ENCODE data around the gene SYNJ2.

Gene SYNJ2

DNA sequence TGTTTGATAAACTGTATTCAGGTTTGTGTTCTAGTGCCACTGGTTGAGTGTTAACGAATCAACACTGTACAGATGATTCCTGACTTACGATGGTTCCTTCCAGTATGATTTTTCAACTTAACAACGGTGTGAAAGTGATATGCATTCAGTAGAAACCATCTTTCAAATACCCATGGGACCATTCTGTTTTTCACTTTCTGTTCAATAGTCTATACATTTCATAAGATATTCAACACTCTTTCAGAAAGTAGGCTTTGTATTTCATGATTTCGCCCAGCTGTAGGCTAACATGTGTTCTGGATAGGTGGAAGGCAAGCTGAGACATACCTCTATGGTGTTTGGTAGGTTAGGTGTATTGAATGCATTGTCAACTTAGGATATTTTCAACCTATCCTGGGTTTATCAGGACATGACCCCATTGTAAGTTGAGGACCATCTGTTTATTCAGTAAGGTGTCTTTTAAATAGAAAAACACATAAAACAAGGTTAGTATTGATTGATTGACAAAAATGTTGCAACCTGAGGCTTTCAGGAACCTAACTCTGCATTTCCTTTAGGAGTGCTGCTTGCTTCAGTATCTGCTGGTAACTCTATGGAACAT is 32.3 kb downstream of the SYNJ2 start:
- DNase-seq (ENCODE audit: low spot score) = no peak

- no peak for DNase-seq (ENCODE audit: low spot score)
These were observed 33.0 kb downstream of the SYNJ2 start for GRCh38 chr6:158014505-158015187.

DNA sequence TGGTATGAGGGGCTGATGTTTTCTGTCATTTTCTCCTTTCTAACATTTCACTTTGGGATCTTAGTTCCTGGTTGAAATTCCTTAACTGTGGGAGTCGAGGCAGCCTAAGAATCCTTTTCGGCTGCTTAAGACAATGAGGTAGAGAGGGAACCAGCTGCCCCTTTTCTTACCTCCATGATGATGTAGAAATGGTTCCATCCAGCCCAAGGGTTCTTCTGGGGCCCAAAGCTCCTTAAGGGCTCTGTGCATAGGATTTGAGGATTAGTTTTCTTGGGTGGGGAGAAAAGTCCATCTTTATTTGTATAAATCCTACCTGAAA is 33.5 kb downstream of the SYNJ2 start:
- no peak for DNase-seq (ENCODE audit: low spot score)

DNA sequence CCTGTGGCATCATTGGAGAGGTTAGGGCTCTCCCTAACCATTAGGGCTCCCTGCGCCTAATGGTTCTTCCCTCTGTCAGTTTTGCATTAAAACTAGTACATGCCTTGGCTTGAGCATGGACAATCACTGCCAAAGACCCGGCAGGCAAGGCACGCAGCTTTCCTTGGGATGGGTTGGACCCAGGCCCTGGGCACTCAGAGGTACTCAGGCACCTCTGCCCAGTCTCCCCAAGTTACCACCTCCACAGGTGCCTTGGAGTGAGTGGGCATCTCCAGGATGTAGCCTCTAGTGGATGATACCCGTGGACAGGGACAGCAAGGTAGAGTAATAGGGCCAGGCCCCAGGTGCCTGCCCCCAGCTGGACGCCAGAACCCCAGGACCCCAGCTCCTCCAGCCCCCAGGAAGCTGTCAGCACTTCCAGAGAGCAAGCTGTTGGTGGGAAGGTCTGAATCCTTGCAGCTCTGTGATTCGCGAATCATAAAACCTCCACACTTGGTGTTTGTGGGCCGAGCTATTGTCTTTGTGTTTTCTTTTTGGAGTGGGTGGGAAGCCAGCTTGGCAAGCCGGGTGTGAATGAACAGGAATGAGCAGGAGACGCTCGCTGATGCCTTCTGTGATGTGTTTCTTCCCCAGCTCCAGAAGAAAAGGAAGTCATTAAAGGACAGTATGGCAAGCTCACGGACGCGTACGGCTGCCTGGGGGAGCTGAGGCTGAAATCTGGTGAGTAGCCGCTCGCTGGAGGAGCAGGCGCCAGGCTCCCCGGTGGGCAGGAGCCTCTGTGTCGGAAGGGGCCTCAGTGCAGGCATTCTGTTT is 35.1 kb downstream of the SYNJ2 start:
- DNase-seq (ENCODE audit: low spot score) = no peak

DNA sequence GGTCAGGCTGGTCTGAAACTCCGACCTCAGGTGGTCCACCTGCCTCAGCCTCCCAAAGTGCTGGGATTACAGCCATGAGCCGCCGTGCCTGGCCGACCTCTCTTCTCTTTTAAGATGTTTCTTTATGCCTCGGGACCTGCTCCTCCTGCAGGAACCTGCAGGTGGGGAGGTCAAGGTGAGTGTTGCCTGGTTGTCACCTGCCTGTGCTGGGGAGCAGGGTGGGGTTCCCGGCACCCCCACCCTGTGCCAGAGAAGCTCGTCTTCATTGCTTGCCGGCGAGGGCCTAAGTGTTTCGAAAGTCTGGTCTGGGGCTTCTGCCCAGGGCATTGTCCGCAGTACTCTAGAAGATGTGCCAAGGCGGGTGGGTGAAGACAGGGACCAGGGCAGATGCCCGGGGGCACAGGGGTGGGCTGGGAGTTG is 36.0 kb downstream of the SYNJ2 start:
- no peak for DNase-seq (ENCODE audit: low spot score)

GRCh38 chr6:158018041-158018771 is 36.5 kb downstream of the SYNJ2 start:
- no peak for DNase-seq (ENCODE audit: low spot score)

GRCh38 chr6:158018851-158019361 is 37.2 kb downstream of the SYNJ2 start:
- no peak for DNase-seq (ENCODE audit: low spot score)

DNA sequence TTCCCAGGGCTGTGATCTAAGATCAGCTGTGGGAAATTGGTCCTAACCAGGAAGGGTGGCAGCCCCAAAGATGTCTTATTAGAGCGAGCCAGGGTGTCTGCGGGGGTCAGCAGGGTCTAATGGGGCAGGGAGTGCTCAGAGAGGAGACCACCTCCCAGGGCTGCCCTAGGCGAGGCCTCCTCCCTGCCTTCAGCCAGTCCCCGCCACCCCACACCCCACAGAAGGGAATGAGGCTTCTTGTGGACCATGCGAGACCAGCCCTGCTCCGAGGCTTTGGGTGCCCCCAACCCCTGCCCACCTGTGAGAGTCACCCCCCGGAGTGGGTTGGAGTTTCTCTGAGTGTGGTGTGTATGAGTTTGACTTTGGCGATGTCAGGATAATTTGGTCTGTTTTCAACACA is 37.8 kb downstream of the SYNJ2 start:
- no peak for DNase-seq (ENCODE audit: low spot score)

- no peak for DNase-seq (ENCODE audit: low spot score)
These were observed 38.6 kb downstream of the SYNJ2 start for GRCh38 chr6:158020272-158020711.

- no peak for DNase-seq (ENCODE audit: low spot score)
These were observed 39.1 kb downstream of the SYNJ2 start for GRCh38 chr6:158020811-158021210.

- DNase-seq (ENCODE audit: low spot score) = no peak
These were observed 39.7 kb downstream of the SYNJ2 start for GRCh38 chr6:158021376-158021775.

GRCh38 chr6:158021814-158022748 is 40.4 kb downstream of the SYNJ2 start:
- no peak for DNase-seq (ENCODE audit: low spot score)

GRCh38 chr6:158022749-158023596 is 41.3 kb downstream of the SYNJ2 start:
- DNase-seq (ENCODE audit: low spot score) = no peak

GRCh38 chr6:158023597-158023939 is 41.9 kb downstream of the SYNJ2 start:
- DNase-seq (ENCODE audit: low spot score) = no peak

DNA sequence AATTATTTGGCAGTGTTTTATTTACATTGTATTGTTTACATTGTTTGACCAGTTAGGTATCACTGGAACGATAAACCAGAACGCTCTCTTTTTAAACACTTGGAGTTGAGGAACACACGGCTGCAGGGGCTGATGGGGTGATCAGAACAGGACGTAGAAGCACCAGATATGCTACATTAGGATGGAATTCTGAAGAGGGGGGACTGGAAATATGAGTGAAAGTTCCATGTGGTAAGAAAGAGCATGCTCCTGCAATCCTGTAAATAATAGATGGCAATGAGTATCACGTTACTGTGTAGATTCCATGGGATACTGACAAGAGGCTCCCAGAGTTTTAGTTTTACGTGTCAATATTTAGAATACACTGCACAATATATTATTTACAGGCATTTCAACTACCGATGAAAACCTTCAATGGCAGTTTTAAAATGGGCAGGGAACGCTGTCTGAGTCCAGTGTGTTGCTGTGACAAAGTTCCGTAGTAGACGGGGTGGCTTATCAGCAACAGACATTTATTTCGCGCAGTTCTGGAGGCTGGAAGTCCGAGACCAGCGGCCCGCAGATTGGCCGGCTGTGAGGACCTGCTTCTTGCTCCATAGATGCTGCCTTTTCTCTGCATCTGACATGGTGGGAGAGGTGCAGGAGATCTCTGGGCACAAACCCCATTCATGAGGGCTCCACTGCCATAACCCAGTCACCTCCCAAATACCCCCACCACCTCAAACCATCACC is 43.1 kb downstream of the SYNJ2 start:
- no peak for DNase-seq (ENCODE audit: low spot score)

DNA sequence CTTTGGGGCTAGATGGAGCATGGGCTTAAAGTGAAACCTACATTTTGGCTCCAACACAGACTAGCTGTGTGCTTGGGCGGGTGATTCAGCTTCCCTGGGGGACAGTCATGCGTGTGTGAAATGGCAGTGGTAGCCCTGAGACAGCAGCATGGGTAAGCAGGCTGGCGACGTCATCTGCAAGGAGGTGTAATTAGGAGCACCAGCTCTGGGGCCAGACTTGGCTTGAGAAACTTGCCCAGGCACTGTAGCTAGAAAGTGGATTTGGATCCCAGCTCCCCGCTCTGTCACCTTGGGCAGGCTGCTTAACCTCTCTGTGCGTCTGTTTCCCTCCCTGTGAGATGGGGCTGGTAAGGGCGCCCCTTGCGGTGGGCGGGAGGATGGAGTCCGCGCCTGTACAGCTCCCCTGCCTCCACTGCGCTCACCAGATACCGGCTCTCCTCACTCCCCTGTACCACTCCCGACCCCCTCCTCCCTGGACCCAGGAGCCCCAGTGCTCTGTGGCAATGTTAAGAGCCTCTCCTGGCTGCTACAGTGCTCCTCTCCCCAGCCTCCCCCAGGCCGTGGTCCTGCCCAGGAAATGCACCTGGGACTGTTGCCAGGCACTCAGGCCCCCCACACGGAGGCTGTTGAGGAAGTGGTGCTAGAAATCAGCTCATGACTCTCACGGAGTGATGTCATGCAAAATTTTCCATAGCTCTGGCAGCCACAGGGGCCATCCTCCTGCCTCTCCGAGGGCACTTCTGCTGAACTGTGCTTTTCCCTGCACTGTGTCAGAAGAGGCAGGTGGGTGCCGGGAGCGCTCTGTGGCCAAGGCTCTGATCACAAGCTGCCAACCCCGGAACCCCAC is 44.6 kb downstream of the SYNJ2 start:
- no peak for DNase-seq (ENCODE audit: low spot score)

- no peak for DNase-seq (ENCODE audit: low spot score)
These were observed 45.4 kb downstream of the SYNJ2 start for GRCh38 chr6:158026901-158027589.

All from SK-N-DZ (cell line).